ENCODE results near the gene GPR146. TPM values are rescaled to one million over a fixed set of nuclear protein-coding genes. Genes with fewer than 3 reads are reported as not detected.

GPR146 gene
- total RNA-seq, 1 donor = 33.9 TPM

GRCh38 chr7:1010226-1010625 is 34.1 kb upstream of the GPR146 start:
- DNase-seq (ENCODE audit: low read depth in 2 of 3, low spot score in 2 of 3) = no peak

- DNase-seq (ENCODE audit: low read depth in 2 of 3, low spot score in 2 of 3) = no peak
These were observed 32.9 kb upstream of the GPR146 start for GRCh38 chr7:1011297-1012003.

- peak in 2 of 3 donors; percentile 69 to 82 for DNase-seq (ENCODE audit: low read depth in 2 of 3, low spot score in 2 of 3)
These were observed 32.2 kb upstream of the GPR146 start for GRCh38 chr7:1012004-1012715.

- no peak for DNase-seq (ENCODE audit: low read depth in 2 of 3, low spot score in 2 of 3)
These were observed 31.6 kb upstream of the GPR146 start for GRCh38 chr7:1012716-1013095.

GRCh38 chr7:1013581-1013980 is 30.8 kb upstream of the GPR146 start:
- no peak for DNase-seq (ENCODE audit: low read depth in 2 of 3, low spot score in 2 of 3)

GRCh38 chr7:1014681-1015080 is 29.7 kb upstream of the GPR146 start:
- DNase-seq (ENCODE audit: low read depth in 2 of 3, low spot score in 2 of 3) = no peak

- no peak for DNase-seq (ENCODE audit: low read depth in 2 of 3, low spot score in 2 of 3)
These were observed 28.9 kb upstream of the GPR146 start for GRCh38 chr7:1015196-1016121.

- DNase-seq (ENCODE audit: low read depth in 2 of 3, low spot score in 2 of 3) = no peak
These were observed 27.5 kb upstream of the GPR146 start for GRCh38 chr7:1016577-1017531.

- DNase-seq (ENCODE audit: low read depth in 2 of 3, low spot score in 2 of 3) = no peak
These were observed 26.6 kb upstream of the GPR146 start for GRCh38 chr7:1017586-1018333.

GRCh38 chr7:1018334-1018695 is 26.0 kb upstream of the GPR146 start:
- DNase-seq (ENCODE audit: low read depth in 2 of 3, low spot score in 2 of 3) = no peak

GRCh38 chr7:1019255-1019785 is 25.0 kb upstream of the GPR146 start:
- no peak for DNase-seq (ENCODE audit: low read depth in 2 of 3, low spot score in 2 of 3)

- DNase-seq (ENCODE audit: low read depth in 2 of 3, low spot score in 2 of 3) = no peak
These were observed 24.3 kb upstream of the GPR146 start for GRCh38 chr7:1019789-1020610.

- no peak for DNase-seq (ENCODE audit: low read depth in 2 of 3, low spot score in 2 of 3)
These were observed 23.5 kb upstream of the GPR146 start for GRCh38 chr7:1020849-1021251.

- no peak for DNase-seq (ENCODE audit: low read depth in 2 of 3, low spot score in 2 of 3)
These were observed 23.0 kb upstream of the GPR146 start for GRCh38 chr7:1021366-1021765.

GRCh38 chr7:1021931-1022330 is 22.4 kb upstream of the GPR146 start:
- DNase-seq (ENCODE audit: low read depth in 2 of 3, low spot score in 2 of 3) = no peak

GRCh38 chr7:1022356-1022755 is 22.0 kb upstream of the GPR146 start:
- no peak for DNase-seq (ENCODE audit: low read depth in 2 of 3, low spot score in 2 of 3)

- no peak for DNase-seq (ENCODE audit: low read depth in 2 of 3, low spot score in 2 of 3)
These were observed 21.4 kb upstream of the GPR146 start for GRCh38 chr7:1022801-1023465.

GRCh38 chr7:1024331-1024841 is 20.0 kb upstream of the GPR146 start:
- peak in 1 of 3 donors; percentile 21 for DNase-seq (ENCODE audit: low read depth in 2 of 3, low spot score in 2 of 3)

All from hematopoietic multipotent progenitor cell (in vitro differentiated cells).